Activated CD8-positive, alpha-beta memory T cell treated with anti-CD3 and anti-CD28 coated beads for 48 hours (primary cell): Measurements from ENCODE around the gene ACOX1.

ENCODE experiments used
- DNase-seq, 3 experiments: peaks; one replicate each; pipeline ENCODE4 v3.0.0-alpha.2; 2020; ENCODE audit warnings: low read depth in 2 of 3, low spot score in 2 of 3

The ACOX1 gene

GRCh38 chr17:75978938-75979704 is at the start of gene ACOX1, which contains the start of gene TEN1:
ACOX1 (minus strand) TSS chr17:75979166; CDS start chr17:75979073, 93 bp downstream.
TEN1 (plus strand) TSS chr17:75979240; CDS start chr17:75986193, 6,953 bp downstream.
- DNase-seq = peak; percentile 90 to 91 (median 90)

GRCh38 chr17:76027159-76027839 is 48.3 kb upstream of the ACOX1 start, which contains the start of gene EVPL:
EVPL (minus strand) TSS chr17:76027306; CDS start chr17:76027198, 108 bp downstream.
- no peak for DNase-seq

DNA sequence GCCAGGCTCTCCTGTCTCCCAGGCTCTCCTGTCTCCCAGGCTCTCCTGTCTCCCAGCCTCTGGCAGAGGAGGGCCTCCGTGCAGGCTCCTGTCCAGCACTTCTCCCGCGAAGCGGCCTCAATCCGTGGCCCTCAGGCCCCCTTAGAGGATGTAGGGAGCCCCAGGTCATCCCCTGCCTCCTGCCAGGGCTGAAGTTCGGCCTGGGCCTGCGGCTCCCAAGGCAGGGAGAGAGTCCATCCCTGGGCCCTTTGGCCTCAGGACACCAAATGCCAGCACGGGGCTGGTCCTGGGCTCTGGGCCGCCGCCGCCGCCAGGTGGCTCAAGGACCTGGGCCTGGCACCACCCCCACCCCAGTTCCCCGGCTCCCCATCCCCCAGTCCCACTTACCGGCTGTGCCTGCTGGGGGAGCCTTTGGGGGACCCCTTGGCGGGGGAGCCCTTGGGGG is 47.8 kb upstream of the ACOX1 start:
- DNase-seq = no peak

DNA sequence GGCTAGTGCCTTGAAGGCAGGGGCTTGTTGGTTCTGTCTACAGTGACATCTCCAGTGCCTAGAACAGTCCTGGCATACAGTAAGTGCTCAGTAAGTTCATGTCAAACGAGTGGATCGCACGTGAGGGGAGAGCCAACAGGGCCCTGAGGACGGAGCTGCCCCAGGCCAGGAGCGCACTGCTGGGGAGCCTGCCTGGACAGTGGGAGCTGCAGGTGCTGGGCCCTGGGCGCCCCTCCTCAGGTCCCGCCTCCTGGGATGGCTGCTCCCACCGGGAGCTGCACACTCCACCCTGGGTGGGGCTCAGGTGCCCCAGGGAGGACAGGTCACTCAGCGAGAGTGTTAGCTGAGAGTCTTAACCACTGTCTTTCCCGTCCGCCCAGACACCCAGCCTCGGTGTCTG is 46.3 kb upstream of the ACOX1 start:
- no peak for DNase-seq

GRCh38 chr17:76024353-76024752 is 45.4 kb upstream of the ACOX1 start:
- DNase-seq = no peak

- DNase-seq = no peak
Observed at GRCh38 chr17:76023900-76024237, 44.9 kb upstream of the ACOX1 start.

DNA sequence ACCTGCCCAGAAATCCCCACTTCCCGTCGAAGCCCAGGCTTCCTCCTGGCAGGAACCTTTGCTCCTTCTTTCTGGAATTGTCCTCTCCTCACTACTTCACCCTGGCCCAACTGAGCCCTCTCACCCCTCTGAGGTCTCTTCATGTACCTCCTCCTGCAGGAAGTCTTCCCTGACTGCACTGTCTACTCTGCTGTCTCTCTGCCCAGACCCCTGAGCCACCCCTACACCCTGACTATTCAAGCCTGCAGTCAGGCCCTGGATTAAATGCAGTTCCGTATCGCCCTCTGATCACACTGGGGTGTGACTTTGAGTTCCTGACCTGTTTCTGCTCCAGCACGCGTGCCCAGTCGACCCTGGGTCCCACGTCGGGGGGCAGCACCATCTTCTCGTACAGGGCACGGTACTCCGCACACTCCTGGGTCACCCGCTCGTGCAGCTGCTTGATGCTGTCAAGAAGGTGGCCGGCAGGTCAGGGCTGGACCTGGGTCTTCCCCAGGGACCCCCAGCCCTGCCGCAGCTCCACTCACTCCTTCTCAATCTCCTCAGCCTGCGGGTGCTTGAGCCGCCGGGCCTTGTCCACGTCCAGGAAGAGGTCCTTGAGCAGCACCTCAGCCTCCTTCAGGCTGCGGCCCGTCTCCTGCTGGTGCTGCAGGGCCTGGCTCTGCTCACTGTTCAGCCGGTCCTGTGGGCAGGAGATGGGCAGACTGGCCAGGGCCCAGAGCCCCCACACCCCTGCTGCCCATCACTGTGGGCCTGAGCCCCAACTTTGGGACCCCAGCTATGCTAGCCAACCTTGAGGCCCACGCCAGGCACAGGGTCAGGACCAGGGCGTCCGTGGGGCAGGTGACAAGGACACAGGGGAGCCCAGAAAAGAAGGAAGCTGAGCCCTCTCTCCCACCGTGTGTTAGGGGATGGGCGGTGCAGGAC is 44.3 kb upstream of the ACOX1 start:
- no peak for DNase-seq

- no peak for DNase-seq
Observed at GRCh38 chr17:76022285-76022684, 43.3 kb upstream of the ACOX1 start.

DNA sequence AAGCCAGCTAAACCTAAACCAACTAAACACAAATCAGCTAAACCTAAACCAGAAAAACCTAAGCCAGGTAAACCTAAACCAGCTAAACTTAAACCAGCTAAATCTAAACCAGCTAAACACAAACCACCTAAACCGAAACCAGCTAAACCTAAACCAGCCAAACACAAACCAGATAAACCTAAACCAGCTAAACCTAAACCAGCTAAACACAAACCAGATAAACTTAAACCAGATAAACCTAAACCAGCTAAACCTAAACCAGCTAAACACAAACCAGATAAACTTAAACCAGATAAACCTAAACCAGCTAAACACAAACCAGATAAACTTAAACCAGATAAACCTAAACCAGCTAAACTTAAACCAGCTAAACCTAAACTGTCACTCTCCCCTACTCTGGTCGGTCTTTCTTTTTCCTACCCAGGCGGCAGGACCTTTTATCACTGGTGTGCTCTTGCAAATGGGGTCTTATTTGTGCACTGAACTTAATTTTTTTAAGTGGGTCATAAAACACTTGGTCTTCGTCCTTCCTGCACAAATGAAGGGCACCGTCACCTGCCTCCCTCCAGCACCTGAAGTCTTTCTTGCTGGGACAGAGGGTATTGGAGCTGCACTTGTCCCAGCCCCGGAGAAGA is 41.0 kb upstream of the ACOX1 start:
- no peak for DNase-seq

DNA sequence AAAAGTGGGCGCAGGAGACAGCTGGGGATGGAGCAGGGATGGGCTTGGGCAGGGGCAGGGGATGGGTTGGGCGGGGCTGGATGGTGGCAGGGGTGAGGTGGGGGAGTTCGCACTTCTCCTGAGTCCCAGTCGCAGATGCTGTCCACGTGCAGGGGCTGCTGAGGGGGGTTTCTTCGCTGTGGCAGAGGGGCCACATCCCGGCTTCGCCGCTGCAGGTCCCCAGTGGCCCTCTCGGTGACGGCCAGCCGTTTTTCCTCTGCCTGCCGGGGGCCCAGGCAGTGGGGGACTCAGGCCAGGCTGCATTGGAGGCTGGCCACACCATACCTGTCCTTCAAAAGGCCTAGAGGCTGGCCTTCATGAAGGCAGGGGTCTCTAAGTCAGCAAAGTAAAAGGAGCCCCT is 39.8 kb upstream of the ACOX1 start:
- DNase-seq = no peak

DNA sequence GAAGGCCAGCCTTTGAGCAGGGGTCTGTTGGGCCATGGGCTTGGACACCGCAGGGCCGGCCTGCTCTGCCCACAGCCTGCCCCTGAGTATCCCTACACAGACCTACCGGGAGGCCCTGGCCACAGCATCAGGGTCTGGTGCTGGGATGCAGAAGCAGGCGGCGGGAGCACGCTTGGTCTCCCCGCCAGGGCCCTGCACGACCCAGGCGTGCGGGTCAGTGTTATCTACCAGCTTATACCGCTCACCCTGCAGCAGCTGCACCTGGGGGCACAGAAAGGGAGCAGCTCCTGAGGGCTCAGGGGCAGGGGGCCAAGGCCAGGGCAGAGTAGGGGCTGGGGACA is 39.3 kb upstream of the ACOX1 start:
- DNase-seq = no peak

GRCh38 chr17:76017481-76018339 is 38.7 kb upstream of the ACOX1 start:
- no peak for DNase-seq

DNA sequence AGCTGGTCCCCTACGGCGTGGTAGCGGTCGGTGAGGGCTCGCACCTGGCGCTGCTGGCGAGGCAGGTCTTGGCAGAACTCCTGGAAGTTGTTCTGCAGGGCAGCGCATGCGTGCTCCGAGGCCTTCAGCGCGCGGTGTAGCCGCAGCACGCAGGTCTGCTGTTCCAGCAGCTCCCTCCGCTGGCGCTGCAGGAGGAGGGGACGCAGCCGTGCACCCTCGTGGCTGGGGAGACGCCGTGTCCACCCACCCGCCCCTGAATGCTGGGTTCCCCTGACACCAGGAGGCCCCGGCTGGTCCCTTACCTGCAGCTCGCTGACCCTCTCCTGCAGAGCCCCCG is 35.9 kb upstream of the ACOX1 start:
- no peak for DNase-seq

GRCh38 chr17:76014100-76014924 is 35.3 kb upstream of the ACOX1 start:
- DNase-seq = peak in 2 of 3 experiments; percentile 42 to 59

DNA sequence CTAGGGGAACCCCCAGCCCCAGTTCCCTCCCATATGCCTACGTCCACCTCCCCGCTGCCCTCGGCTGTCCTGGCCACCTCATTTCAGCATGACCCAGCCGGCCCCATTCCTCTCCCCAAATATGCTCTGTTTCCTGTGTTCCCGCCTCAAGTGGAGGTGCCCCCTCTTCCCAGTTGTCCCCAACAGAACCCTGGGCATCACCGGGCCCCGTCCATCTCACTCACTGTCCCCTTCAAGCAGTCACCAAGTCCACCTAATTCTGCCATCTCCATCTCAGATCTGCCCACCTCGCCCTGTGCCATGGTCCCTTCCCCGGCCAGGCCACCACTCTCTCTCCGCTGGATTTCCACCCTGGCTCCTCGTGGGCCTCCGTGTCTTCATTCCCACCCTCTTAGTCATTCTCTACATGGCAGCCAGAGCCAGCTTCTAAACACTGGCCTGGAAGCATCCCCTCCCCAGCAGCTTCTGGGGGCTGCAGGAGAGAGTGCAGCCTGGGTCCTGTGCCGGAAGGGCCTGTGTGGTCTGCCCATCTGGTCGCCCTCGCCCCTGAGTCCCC is 34.5 kb upstream of the ACOX1 start:
- DNase-seq = no peak

DNA sequence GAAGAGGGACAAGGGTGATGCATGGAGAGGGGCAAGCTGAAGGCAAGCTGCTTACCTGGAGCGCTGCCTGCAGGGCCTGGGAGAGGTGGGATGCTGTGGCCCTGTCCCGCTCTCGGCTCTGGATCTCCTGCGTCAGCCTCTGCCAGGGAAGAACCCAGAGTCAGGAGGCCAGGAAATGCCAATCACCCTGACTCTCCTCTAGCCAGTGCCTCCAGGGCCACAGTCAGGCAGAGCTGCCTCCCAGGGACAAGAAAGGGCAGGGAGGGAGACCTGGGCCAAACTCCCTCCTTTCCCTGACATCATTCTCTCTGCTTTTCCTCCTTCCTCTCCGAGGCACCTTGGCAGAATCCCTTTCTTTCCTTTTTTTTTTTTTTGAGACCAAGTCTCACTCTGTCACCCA is 33.0 kb upstream of the ACOX1 start:
- DNase-seq = no peak

DNA sequence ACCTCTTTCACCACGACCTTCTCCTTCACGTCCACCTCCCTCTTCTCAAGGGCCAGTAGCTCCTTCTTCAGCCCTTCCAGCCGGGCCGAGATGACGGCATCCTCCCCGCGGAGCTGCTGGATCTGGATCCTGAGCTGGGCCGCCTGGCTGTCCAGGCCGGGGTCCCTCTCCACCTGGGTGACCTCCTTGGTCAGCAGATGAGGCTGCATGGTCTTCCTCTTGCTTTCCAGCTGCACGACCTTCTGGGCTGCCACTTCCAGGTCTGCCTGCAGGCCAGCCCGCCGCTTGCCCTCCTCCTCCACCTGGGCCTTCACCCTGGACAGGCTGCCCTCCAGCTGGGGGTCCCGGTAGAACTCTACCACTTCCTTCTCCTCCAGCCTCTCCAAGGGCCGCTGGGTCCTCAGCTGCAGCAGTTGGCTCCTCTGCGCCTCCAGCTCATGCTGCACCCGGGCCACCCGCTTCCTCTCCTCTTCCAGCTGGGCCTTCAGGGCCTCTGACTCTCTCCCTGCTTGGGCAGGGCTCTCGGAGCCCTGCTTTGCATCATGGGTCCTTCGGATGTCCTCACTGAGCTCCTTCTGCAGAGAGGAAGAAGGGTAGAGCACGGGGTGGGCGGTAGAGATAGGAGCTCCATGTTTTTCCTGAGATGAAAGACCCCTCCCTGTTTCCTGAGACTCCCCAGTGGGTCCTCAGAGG is 31.1 kb upstream of the ACOX1 start:
- no peak for DNase-seq

- DNase-seq = no peak
Observed at GRCh38 chr17:76009447-76009846, 30.5 kb upstream of the ACOX1 start.
